Endothelial cell of umbilical vein (primary cell): Measurements from ENCODE around the gene PTGES3. TPM values are rescaled to one million over a fixed set of nuclear protein-coding genes. Genes with fewer than 3 reads are reported as not detected.
"Not testable (repeated sequence)": the region's sequence is repeated elsewhere in the genome, so short reads cannot be mapped to it uniquely, and the experiment has no call there.

Experiments used
- BruUV-seq: library from RNA; stranded (reverse); fragments of 400-500 nt; replicated peaks from 2 replicates; lab custom pipeline; 2021; lab: Mats Ljungman, UMichigan
- CTCF ChIA-PET: fragments of 300-600, 350-600 bp; sonication (Branson Sonifier 250); formaldehyde crosslinking; loops from one replicate; lab custom pipeline; 2021; ENCODE audit warnings: antibody characterized with exemption, inconsistent platforms; lab: Charles Lee
- POLR2A ChIA-PET: fragments of 300-600, 350-600 bp; sonication (Branson Sonifier 250); formaldehyde crosslinking; loops from one replicate; lab custom pipeline; 2021; ENCODE audit warnings: antibody characterized with exemption, inconsistent platforms; lab: Charles Lee
- DNase-seq: peaks from one replicate; pipeline ENCODE4 v3.0.0-alpha.2; 2011; ENCODE audit warnings: low read depth, low spot score
- FAIRE-seq: peaks from 2 replicates; lab custom pipeline; 2011; peaks lifted over from hg19 to GRCh38; lab: Jason Lieb, UNC
- H2AFZ ChIP-seq: 2 replicates; pipeline ENCODE4 v1.6.0; 2012; ENCODE audit warnings: low read depth, low read length, control low read depth, inconsistent platforms
- H3K27ac ChIP-seq: 2 replicates; pipeline ENCODE4 v1.5.1; 2011; ENCODE audit warnings: low read depth, mild to moderate bottlenecking, control low read depth, low read length, moderate library complexity; ENCODE audit not compliant: insufficient read depth
- H3K27me3 ChIP-seq, 2 experiments: 2 replicates each; pipeline versions ENCODE4 v1.6.0 to v1.6.1; 2011; ENCODE audit warnings: low read length in 2 of 2, mixed read lengths in 1 of 2; ENCODE audit not compliant: control insufficient read depth in 2 of 2, insufficient read depth in 2 of 2
- H3K36me3 ChIP-seq, 2 experiments: 2 replicates in 1 of 2; 3 replicates in 1 of 2; pipeline ENCODE4 v1.5.1; 2011; ENCODE audit warnings: low read length in 2 of 2, mild to moderate bottlenecking in 1 of 2, moderate library complexity in 1 of 2; ENCODE audit not compliant: control insufficient read depth in 2 of 2, insufficient read depth in 2 of 2; ENCODE audit errors: extremely low read depth in 1 of 2
- H3K4me1 ChIP-seq: 3 replicates; pipeline ENCODE4 v1.5.1; 2011; ENCODE audit warnings: mild to moderate bottlenecking, low read length; ENCODE audit not compliant: control insufficient read depth, insufficient read depth; ENCODE audit errors: extremely low read depth
- H3K4me2 ChIP-seq: 2 replicates; pipeline ENCODE4 v1.6.1; 2011; ENCODE audit warnings: low read length, control low read depth, mixed read lengths; ENCODE audit not compliant: insufficient read depth
- H3K4me3 ChIP-seq, 3 experiments: fragments of 200-600 bp in 1 of 3; sonication (generic), shearing (Covaris generic) in 1 of 3; replicated peaks in 1 of 3; 2 replicates each; pipeline ENCODE4 v1.5.1; 2011 to 2016; ENCODE audit warnings: control low read depth in 3 of 3, low read length in 3 of 3, mild to moderate bottlenecking in 2 of 3, inconsistent platforms in 1 of 3, low read depth in 1 of 3, moderate library complexity in 1 of 3; ENCODE audit not compliant: insufficient read depth in 1 of 3
- H3K79me2 ChIP-seq: 2 replicates; pipeline ENCODE4 v1.6.0; 2012; ENCODE audit warnings: low read length, inconsistent platforms; ENCODE audit not compliant: control insufficient read depth, insufficient read depth
- H3K9ac ChIP-seq: replicated peaks from 2 replicates; pipeline ENCODE3; 2011; ENCODE audit warnings: low read length, control low read depth; ENCODE audit not compliant: insufficient read depth; ENCODE audit errors: extremely low read depth
- H3K9me1 ChIP-seq: replicated peaks from 3 replicates; pipeline ENCODE4 v1.6.0; 2011; ENCODE audit warnings: mild to moderate bottlenecking, low read length; ENCODE audit not compliant: control insufficient read depth, insufficient read depth; ENCODE audit errors: extremely low read depth
- H3K9me3 ChIP-seq: replicated peaks from 2 replicates; pipeline ENCODE4 v1.5.1; 2012; ENCODE audit warnings: low read length, inconsistent platforms; ENCODE audit not compliant: control insufficient read depth, insufficient read depth
- H4K20me1 ChIP-seq: replicated peaks from 2 replicates; pipeline ENCODE3; 2011; ENCODE audit warnings: mild to moderate bottlenecking, low read length; ENCODE audit not compliant: control insufficient read depth, insufficient read depth; ENCODE audit errors: extremely low read depth
- FOS ChIP-seq: IDR thresholded peaks from 2 replicates; pipeline ENCODE4 v1.6.1; 2011; ENCODE audit warnings: mild to moderate bottlenecking, low read length, moderate library complexity, borderline replicate concordance; ENCODE audit not compliant: insufficient read depth
- GATA2 ChIP-seq: IDR thresholded peaks from 2 replicates; pipeline ENCODE4 v1.7.0; 2011; ENCODE audit warnings: low read depth, mild to moderate bottlenecking, moderate library complexity, mixed read lengths, low read length; ENCODE audit not compliant: insufficient read length, insufficient read depth
- dilution Hi-C: fragments of 300-500 bp; cut with MboI; formaldehyde crosslinking; loops from one replicate; pipeline ENCODE4 v1.15.0; 2019; ENCODE audit warnings: low sequenced_read_pairs; ENCODE audit not compliant: extremely low pct_ligation_motif_present
- intact Hi-C: fragments of 100-400 bp; cut with micrococcal nuclease; formaldehyde crosslinking; loops from one replicate; pipeline ENCODE4 v1.10.0; 2022
- polyA plus RNA-seq, 4 experiments: library from polyadenylated mRNA; depleted of rRNA in 3 of 4; stranded (reverse) in 3 of 4; unstranded in 1 of 4; fragments of >200 nt; gene quantifications; 2 replicates each; pipeline versions ENCODE4 v1.2.1 to v1.2.3, GENCODE V29; 2011 to 2012; ENCODE audit warnings: missing spikeins in 1 of 4
- total RNA-seq: library from RNA; stranded (reverse); gene quantifications from 2 replicates; pipeline ENCODE4 v1.2.3, GENCODE V29; 2021

Gene PTGES3
- total and polyA plus RNA-seq, 2 donors (not counting 3 experiments of a cell fraction or from before 2014, with no cell fraction given): 48.5 to 278 TPM

DNA sequence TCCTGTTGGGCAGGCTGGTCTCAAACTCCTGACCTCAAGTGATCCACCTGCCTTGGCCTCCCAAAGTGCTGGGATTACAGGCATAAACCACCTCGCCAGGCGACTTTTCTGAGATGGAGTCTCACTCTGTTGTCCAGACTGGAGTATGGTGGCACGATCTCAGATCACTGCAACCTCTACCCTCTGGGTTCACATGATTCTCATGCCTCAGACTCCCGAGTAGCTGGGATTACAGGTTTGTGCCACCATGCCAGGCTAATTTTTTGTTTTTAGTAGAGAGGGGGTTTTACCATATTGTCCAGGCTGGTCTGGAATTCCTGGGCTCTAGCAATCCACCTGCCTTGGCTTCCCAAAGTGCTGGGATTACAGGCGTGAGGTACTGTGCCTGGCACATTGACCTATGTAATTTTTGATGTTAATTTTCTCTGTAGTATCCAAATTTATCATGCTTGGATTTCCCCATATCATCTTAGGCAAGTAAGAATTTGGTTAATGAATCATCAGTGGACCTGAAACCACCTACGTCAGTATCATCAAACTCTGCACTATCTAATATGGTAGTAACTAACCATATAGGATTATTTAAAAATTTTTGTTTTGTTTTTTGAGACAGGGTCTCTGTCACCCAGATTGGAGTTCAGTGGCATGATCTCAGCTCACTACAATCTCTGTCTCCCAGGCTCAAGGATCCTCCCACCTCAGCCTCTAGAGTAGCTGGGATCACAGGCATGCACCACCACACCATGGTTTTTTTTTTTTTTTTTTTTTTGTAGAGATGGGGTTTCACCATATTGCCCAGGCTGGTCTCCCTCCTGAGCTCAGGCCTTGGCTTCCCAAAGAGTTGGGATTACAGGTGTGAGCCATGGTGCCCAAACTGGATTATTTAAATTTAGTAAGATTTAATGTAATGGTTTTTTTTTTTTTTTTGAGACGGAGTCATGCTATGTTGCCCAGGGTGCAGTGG lies 30.4 kb downstream of the PTGES3 start:
- H4K20me1 ChIP-seq: no peaks in the 10 kb centered on the region
- H2AFZ ChIP-seq: no peak overlapping the region
- CTCF ChIA-PET: interaction anchor here (1.0 kb wide), 1 partner anchor 8 kb away, joined by 3 read pairs; no protein-coding TSS in a partner anchor
- peaks cover 0 to 2% of the 10 kb centered on the region in 2 experiments for H3K36me3 ChIP-seq
- no peak overlapping the region for H3K4me3 ChIP-seq
- no peaks in the 10 kb centered on the region for H3K9me3 ChIP-seq
- H3K27me3 ChIP-seq: no peaks in the 10 kb centered on the region
- no peaks in the 10 kb centered on the region for H3K79me2 ChIP-seq
- no peak for TF ChIP-seq GATA2
- TF ChIP-seq FOS: no peak
- FAIRE-seq (no peak), DNase-seq (no peak)
- H3K27ac ChIP-seq: no peak overlapping the region
- no peaks in the 10 kb centered on the region for H3K4me1 ChIP-seq
- H3K4me2 ChIP-seq: no peak overlapping the region
- H3K9me1 ChIP-seq: no peaks in the 10 kb centered on the region
- dilution Hi-C loops: no loop called here
- POLR2A ChIA-PET: no interaction called here
- H3K9ac ChIP-seq: no peak overlapping the region
- intact Hi-C loops: no loop called here
- no TSS peak for BruUV-seq

- H3K27ac ChIP-seq, DNase-seq, FAIRE-seq, CTCF ChIA-PET, H3K27me3 ChIP-seq, H3K9me3 ChIP-seq, H3K4me2 ChIP-seq, H3K4me3 ChIP-seq, intact Hi-C loops, H3K9me1 ChIP-seq, H3K79me2 ChIP-seq, H2AFZ ChIP-seq, H4K20me1 ChIP-seq, H3K4me1 ChIP-seq, POLR2A ChIA-PET, BruUV-seq, dilution Hi-C loops, H3K36me3 ChIP-seq, H3K9ac ChIP-seq: not testable (repeated sequence)
These were observed 34.3 kb downstream of the PTGES3 start for GRCh38 chr12:56653781-56654180.

DNA sequence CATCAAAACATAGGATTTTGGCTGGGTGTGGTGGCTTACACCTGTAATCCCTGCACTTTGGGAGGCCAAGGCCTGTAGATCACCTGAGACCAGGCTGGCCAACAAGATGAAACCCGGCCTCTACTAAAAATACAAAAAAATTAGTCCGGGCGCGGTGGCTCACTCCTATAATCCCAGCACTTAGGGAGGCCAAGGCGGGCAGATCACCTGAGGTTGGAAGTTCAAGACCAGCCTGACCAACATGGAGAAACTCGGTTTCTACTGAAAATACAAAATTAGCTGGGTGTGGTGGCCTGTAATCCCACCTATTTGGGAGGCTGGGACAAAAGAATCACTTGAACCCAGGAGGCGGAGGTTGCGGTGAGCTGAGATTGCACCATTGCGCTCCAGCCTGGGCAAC lies 40.1 kb downstream of the PTGES3 start:
- H4K20me1 ChIP-seq, FAIRE-seq, DNase-seq, dilution Hi-C loops, POLR2A ChIA-PET, BruUV-seq, H3K4me2 ChIP-seq, H3K9me3 ChIP-seq, H3K27ac ChIP-seq, H3K9me1 ChIP-seq, H3K27me3 ChIP-seq, intact Hi-C loops, H3K4me3 ChIP-seq, H3K9ac ChIP-seq, H2AFZ ChIP-seq: not testable (repeated sequence)
- H3K4me1 ChIP-seq: peaks cover 15% of the 10 kb centered on the region
- peaks cover 7 to 12% of the 10 kb centered on the region in 2 experiments for H3K36me3 ChIP-seq
- CTCF ChIA-PET: interaction anchor here (1.0 kb wide), 1 partner anchor 15 kb away, joined by 5 read pairs; no protein-coding TSS in a partner anchor
- H3K79me2 ChIP-seq: peaks cover 28% of the 10 kb centered on the region
